ENCODE measurements around the gene AQP3.

DNA sequence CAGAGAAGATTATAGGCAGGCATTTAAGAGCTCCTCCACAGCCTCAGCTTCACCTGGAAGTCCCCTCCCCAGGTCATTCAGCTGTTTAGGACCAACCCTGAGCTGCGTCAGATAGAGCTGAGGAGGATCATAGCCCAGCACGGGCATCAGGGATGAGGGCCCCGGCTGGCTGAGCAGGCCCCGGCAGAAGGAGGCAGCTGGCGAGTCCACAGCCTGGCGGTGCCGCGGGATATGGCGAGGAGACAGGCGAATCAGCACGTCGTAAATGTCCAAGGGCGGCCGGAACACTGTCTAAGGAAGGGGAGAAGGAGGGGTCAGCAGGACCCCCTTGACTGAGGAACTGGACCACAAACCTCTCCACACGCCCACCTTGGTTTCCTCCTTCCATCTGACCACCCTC is 15.8 kb upstream of the AQP3 start:
- TF ChIP-seq, protein P1, sequence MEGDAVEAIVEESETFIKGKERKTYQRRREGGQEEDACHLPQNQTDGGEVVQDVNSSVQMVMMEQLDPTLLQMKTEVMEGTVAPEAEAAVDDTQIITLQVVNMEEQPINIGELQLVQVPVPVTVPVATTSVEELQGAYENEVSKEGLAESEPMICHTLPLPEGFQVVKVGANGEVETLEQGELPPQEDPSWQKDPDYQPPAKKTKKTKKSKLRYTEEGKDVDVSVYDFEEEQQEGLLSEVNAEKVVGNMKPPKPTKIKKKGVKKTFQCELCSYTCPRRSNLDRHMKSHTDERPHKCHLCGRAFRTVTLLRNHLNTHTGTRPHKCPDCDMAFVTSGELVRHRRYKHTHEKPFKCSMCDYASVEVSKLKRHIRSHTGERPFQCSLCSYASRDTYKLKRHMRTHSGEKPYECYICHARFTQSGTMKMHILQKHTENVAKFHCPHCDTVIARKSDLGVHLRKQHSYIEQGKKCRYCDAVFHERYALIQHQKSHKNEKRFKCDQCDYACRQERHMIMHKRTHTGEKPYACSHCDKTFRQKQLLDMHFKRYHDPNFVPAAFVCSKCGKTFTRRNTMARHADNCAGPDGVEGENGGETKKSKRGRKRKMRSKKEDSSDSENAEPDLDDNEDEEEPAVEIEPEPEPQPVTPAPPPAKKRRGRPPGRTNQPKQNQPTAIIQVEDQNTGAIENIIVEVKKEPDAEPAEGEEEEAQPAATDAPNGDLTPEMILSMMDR (IDR thresholded peaks at IDR 0.05; ENCODE audit: low read length): no peak
- TF ChIP-seq EZH2 (IDR thresholded peaks at IDR 0.05; ENCODE audit: borderline replicate concordance, low read length): no peak

All from OCI-LY1 (cell line).